HepG2 (cell line): ENCODE results near the gene NOTUM. TPM values are rescaled to one million over a fixed set of nuclear protein-coding genes. Genes with fewer than 3 reads are reported as not detected.

ENCODE experiments used
- FOXC1 ChIP-seq: sonication (generic); formaldehyde crosslinking; IDR thresholded peaks from 2 replicates; pipeline ENCODE4 v1.8.0; 2022; ENCODE audit warnings: mild to moderate bottlenecking, missing genetic modification reagents, borderline replicate concordance
- GPN1 ChIP-seq: sonication (generic); formaldehyde crosslinking; IDR thresholded peaks from 2 replicates; pipeline ENCODE4 v1.5.1; 2020; ENCODE audit warnings: missing genetic modification reagents, borderline replicate concordance
- HDAC1 ChIP-seq: sonication (generic); formaldehyde crosslinking; IDR thresholded peaks from 2 replicates; pipeline ENCODE4 v1.5.1; 2020; ENCODE audit warnings: mild to moderate bottlenecking, missing genetic modification reagents
- HOXA9 ChIP-seq: sonication (generic); formaldehyde crosslinking; IDR thresholded peaks from 2 replicates; pipeline ENCODE4 v1.8.1; 2022; ENCODE audit warnings: missing genetic modification reagents, mild to moderate bottlenecking, moderate library complexity, borderline replicate concordance
- NFKB2 ChIP-seq: sonication (generic); formaldehyde crosslinking; IDR thresholded peaks from 2 replicates; pipeline ENCODE4 v1.4.0; 2020; ENCODE audit warnings: missing genetic modification reagents, borderline replicate concordance
- SAP130 ChIP-seq: IDR thresholded peaks from 2 replicates; pipeline ENCODE4 v1.6.1; 2016; ENCODE audit warnings: low read depth
- ZFX ChIP-seq: sonication (generic); formaldehyde crosslinking; IDR thresholded peaks from 2 replicates; pipeline ENCODE4 v1.4.0; 2020; ENCODE audit warnings: mild to moderate bottlenecking, low read depth, missing genetic modification reagents, moderate library complexity
- ZIK1 ChIP-seq: sonication (generic); formaldehyde crosslinking; IDR thresholded peaks from 2 replicates; pipeline ENCODE4 v1.5.0; 2020; ENCODE audit warnings: mild to moderate bottlenecking, low read depth, missing genetic modification reagents, borderline replicate concordance
- ZNF143 ChIP-seq: sonication (generic); formaldehyde crosslinking; IDR thresholded peaks from 2 replicates; pipeline ENCODE4 v1.4.0; 2020; ENCODE audit warnings: missing genetic modification reagents
- ZNF260 ChIP-seq: sonication (generic); formaldehyde crosslinking; IDR thresholded peaks from 2 replicates; pipeline ENCODE4 v1.4.0; 2020; ENCODE audit warnings: missing genetic modification reagents, low read depth, mild to moderate bottlenecking, borderline replicate concordance
- ZNF605 ChIP-seq: sonication (generic); formaldehyde crosslinking; IDR thresholded peaks from 2 replicates; pipeline ENCODE4 v1.8.0; 2022; ENCODE audit warnings: mild to moderate bottlenecking, missing genetic modification reagents
- ZNF891 ChIP-seq: sonication (generic); formaldehyde crosslinking; IDR thresholded peaks from 2 replicates; pipeline ENCODE4 v1.5.0; 2020; ENCODE audit warnings: mild to moderate bottlenecking, missing genetic modification reagents
- polyA plus RNA-seq, 8 experiments: library from polyadenylated mRNA; depleted of rRNA in 3 of 8; stranded (reverse) in 7 of 8; unstranded in 1 of 8; fragments of >200 nt; fragmentation: Illumina TruSeq in 4 of 8; extraction: Trizol in 4 of 8; gene quantifications; 2 replicates each; pipeline versions ENCODE4 v1.2.1 to v1.2.3, GENCODE V29; 2011 to 2016; ENCODE audit warnings: low read depth in 4 of 8, missing spikeins in 1 of 8, mixed read lengths in 1 of 8; ENCODE audit not compliant: insufficient read depth in 1 of 8
- total RNA-seq, 5 experiments: library from RNA; depleted of rRNA; stranded (reverse); fragments of >200 nt; fragmentation: Illumina TruSeq; extraction: Trizol; gene quantifications; 2 replicates each; pipeline ENCODE4 v1.2.3, GENCODE V29; 2016; ENCODE audit warnings: low read depth in 1 of 5
- TF ChIP-seq, protein P1 (sequence below): sonication (generic); formaldehyde crosslinking; IDR thresholded peaks from 2 replicates; pipeline ENCODE4 v1.4.0; 2020; ENCODE audit warnings: mild to moderate bottlenecking, missing genetic modification reagents
- TF ChIP-seq, protein P2 (sequence below): sonication (generic); formaldehyde crosslinking; IDR thresholded peaks from 2 replicates; pipeline ENCODE4 v1.8.1; 2023; ENCODE audit warnings: missing genetic modification reagents, mild to moderate bottlenecking, borderline replicate concordance
- TF ChIP-seq, protein P3 (sequence below): sonication (generic); formaldehyde crosslinking; IDR thresholded peaks from 2 replicates; pipeline ENCODE4 v1.5.0; 2020; ENCODE audit warnings: missing genetic modification reagents

Gene NOTUM
- total and polyA plus RNA-seq, 2 of the 13 experiments (the other 11 are each of a cell fraction or from before 2014, with no cell fraction given) = 150 to 160 TPM

DNA sequence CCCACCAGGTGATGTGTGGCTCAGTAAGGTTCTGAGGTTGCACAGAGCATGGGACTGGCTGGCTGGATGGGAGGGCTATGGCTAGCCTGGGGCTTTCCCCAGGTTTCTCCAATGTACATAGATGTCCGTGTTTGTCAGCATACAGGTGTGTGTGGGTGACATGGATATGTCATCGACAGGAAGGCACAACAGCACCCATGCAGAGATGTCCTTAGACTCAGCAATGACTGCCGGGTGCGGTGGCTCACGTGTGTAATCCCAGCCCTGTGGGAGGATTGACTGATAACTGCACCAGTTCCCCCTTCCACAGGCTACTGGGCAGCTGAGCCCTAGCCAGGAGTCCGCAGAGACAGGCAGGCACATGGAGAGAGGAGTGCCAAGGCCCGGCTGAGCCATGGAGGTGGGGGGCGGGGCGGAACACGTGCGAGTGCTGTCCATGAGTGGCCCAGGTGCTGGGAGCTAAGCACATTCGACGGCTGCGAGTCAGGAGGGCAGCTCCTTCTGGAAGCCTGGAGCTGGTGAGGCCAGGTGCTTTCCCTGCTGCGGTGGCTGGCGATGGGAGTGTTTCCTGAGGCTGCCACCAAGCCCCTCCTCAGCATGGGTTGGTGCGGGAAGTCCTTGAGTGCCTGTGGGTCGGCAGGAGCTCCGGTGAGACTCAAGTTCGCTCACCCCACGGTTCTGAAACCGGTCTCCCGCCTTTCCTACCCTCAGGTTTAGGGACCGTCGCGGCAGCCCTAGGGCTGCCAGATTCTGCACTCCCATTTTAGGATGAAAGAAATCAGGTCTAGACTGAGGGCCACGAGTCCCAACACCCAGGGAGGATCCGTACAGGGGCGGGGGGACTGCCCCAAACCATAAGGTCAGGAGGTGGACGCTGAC lies 15.6 kb upstream of the NOTUM start (continued):
- TF ChIP-seq, protein P1, sequence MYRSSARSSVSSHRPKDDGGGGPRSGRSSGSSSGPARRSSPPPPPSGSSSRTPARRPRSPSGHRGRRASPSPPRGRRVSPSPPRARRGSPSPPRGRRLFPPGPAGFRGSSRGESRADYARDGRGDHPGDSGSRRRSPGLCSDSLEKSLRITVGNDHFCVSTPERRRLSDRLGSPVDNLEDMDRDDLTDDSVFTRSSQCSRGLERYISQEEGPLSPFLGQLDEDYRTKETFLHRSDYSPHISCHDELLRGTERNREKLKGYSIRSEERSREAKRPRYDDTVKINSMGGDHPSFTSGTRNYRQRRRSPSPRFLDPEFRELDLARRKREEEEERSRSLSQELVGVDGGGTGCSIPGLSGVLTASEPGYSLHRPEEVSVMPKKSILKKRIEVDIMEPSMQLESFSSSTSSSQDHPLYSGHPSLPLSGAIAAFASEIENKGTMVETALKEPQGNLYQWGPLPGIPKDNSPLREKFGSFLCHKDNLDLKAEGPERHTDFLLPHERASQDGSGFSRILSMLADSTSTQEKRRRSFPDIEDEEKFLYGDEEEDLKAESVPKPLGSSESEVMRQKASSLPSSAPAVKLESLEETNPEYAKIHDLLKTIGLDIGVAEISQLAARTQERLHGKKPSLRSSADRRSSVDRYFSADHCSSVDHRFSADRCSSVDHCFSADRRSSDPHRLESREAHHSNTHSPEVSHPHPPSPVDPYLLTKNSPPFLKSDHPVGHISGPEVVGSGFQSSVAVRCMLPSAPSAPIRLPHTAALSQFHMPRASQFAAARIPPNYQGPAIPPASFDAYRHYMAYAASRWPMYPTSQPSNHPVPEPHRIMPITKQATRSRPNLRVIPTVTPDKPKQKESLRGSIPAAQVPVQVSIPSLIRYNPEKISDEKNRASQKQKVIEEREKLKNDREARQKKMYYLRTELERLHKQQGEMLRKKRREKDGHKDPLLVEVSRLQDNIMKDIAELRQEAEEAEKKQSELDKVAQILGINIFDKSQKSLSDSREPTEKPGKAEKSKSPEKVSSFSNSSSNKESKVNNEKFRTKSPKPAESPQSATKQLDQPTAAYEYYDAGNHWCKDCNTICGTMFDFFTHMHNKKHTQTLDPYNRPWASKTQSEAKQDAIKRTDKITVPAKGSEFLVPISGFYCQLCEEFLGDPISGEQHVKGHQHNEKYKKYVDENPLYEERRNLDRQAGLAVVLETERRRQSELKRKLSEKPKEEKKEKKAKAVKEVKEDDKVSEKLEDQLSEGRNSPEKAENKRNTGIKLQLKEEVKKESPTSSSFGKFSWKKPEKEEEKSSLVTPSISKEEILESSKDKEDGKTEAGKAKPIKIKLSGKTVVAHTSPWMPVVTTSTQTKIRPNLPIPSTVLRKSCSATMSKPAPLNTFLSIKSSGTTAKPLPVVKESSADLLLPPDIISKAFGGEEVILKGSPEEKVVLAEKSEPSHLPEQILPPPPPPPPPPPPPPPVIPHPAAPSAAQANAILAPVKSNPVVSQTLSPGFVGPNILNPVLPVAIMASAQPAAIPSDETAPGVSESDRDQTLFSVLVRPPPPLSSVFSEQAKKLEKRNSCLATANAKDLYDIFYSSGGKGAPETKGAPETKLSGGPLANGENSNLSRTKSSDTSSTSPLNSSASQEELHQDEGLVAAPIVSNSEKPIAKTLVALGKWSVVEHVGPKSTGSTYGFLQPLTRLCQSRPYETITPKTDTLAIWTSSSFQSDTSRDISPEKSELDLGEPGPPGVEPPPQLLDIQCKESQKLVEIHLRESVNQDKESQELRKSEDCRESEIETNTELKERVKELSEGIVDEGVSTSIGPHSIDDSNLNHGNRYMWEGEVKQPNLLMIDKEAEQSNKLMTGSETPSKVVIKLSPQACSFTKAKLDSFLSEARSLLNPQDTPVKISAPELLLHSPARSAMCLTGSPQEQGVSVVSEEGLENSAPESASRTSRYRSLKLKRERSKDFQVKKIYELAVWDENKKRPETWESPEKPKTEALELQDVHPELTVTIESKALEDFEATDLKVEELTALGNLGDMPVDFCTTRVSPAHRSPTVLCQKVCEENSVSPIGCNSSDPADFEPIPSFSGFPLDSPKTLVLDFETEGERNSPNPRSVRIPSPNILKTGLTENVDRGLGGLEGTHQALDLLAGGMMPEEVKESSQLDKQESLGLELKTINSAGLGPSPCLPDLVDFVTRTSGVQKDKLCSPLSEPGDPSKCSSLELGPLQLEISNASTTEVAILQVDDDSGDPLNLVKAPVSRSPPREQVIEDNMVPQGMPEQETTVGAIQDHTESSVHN = 0 out of 2 replicates have a peak, but pooled peaks have one; percentile 30
- TF ChIP-seq ZNF260 (CRISPR knock-in tag) = no peak; the same call in 1 of the 2 replicates
- TF ChIP-seq ZIK1 = 0 out of 2 replicates have a peak, but pooled peaks have one; percentile 24
- TF ChIP-seq HOXA9 (CRISPR knock-in tag) = 0 out of 2 replicates have a peak, but pooled peaks have one; percentile 28
- peak; percentile 45 for TF ChIP-seq ZNF605 (CRISPR knock-in tag)
- TF ChIP-seq, protein P2, sequence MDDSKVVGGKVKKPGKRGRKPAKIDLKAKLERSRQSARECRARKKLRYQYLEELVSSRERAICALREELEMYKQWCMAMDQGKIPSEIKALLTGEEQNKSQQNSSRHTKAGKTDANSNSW (CRISPR knock-in tag) = peak; percentile 57; the same call in 1 of the 2 replicates
- TF ChIP-seq HDAC1 = peak; percentile 3; the same call in 1 of the 2 replicates
- TF ChIP-seq FOXC1 = peak; percentile 44; the same call in 1 of the 2 replicates
- TF ChIP-seq, protein P3, sequence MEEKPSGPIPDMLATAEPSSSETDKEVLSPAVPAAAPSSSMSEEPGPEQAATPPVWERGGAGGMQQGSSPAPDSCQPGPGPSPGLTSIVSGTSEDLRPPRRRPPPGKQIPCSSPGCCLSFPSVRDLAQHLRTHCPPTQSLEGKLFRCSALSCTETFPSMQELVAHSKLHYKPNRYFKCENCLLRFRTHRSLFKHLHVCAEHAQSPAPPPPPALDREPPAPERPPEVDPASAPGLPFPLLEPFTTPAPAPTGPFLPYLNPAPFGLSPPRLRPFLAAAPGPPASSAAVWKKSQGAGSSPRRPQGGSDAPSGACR (CRISPR knock-in tag) = peak; percentile 96
- peak; percentile 87 for TF ChIP-seq NFKB2 (CRISPR knock-in tag)
- TF ChIP-seq ZNF891 (CRISPR knock-in tag) = 0 out of 2 replicates have a peak, but pooled peaks have one; percentile 24
- peak; percentile 18; the same call in 1 of the 2 replicates for TF ChIP-seq ZNF143
- TF ChIP-seq GPN1 = no peak
- peak; percentile 48; the same call in 1 of the 2 replicates for TF ChIP-seq ZFX (CRISPR knock-in tag)
- peak; percentile 35; the same call in 1 of the 2 replicates for TF ChIP-seq SAP130 (CRISPR knock-in tag)
